Fibroblast of skin of left biceps (primary cell): ENCODE data around the gene MCRIP1.

Experiments used
- DNase-seq, 2 experiments: peaks; one replicate each; pipeline ENCODE4 v3.0.0-alpha.2; 2013; ENCODE audit warnings: low read depth in 2 of 2

MCRIP1 gene

DNA sequence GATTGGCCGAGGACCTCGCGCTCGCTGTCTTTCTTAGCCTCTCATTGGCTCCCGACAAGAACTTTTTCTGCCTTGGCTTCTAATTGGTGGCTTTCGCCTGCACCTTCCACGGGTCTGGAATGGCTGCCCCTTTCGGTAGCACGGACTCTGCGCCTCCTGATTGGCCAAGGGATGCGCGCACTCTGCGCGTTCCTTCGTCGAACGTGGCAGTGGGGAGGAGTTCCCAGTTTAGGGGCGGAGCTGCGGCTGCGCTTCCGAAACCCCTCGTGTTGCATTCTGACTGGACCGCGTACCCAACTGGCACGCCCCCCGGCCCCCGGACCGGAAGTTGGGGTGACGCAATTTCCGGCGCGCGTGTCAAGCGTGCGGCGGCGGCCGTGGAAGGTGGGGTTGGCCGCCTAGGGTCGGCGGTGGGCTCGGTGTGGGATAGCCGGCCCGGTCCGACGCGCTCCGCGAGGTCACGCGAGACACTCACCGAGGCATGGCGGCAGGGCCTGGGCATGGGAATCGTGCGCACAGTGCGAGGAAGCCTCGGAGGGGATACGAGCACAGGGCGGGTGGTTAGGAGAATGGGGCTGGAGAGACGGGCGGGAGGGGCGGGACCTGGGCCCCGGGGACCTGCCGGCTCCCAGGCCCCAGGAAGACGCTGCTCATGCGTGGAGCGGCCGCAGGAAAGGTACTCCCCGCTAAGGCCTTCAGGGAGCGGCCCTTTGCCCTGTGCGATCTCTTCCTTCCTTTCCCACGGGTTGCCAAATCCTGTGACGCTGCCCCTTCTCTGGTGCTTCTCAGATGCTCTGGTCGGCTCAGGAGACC lies 27.9 kb upstream of the MCRIP1 start:
- DNase-seq = peak; percentile 100

DNA sequence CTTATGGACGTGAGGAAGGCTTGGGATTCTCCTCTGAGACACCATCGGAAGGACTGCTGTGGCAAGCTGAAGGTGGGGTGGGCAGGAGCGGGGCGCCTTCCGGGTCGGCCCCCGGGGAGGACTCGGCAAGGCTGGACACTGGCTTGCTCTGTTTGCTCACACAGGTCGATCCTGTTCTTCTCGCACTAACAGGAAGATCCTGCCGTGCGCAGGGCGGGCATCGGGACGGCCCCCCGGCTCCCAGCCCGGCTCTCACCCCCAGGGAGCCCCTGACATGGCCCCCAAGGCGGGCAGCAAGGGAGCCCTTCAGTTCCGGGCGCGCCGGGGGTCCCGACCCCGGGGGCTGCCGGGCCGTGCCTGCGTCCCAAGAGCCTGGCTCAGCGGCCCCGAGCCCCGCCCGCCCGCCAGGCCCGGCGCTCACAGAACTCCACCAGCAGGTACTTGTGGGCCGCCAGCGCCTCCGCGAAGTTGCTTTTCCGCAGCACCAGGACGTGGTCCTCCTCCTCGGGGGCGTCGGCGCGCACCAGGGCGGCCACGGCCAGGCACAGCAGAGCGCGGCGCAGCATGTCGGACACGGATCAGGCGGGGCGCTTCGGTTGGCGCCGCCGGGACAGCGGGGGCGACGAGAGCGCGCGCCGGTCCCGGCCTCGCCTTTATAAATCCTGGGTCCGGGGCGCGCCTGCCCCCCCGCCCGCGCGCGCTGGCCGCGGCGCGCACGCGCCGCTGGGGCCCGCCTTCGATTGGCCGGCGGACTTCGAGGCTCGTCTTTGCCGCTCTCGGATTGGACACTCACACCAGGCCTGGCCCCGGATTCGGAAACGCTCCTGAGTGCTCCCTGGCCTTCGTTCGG lies 27.0 kb upstream of the MCRIP1 start, which contains the start of gene P4HB:
Gene P4HB, minus strand, starts transcription at position 630 of the 850 bp plus-strand sequence. Its CDS starts 64 bp downstream, at position 566.
- no peak for DNase-seq

DNA sequence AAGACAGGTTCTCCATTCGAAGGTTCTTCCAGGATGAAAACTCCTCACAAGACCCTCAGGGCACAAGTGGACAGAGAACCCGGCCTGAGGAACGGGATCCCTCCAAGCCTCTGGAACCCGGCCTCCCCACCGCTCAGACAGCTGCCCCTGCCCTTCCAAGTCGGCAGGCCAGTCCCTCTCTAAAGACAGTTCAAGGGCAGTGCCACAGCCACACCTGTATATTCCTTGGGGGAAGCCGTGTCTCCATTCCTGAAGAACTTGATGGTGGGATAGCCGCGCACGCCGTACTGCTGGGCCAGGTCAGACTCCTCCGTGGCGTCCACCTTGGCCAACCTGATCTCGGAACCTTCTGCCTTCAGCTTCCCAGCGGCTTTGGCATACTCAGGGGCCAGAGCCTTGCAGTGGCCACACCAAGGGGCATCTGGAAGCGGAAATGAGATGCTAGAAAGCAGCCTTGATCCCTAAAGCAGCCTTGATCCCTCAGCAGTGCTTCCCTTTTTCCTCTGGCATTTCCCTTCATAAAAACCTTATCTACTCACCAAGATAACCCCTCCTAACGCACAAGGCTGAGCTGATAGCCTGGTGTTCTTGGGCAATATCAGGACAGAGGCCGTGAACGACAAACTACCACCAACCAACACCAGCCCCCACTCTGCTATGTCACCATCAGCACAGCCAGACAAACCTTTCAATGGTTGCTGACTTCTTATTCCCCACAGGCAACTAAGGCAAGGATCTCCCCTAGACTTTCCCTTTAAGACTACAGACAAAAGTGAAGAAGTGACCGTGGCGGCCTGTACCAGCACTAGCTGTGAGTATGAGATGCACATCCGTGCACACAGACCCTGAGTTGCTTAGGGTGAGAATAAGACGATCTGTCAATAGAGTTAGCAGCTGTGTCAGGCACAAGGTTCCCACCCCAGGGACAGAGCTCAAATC lies 26.1 kb upstream of the MCRIP1 start:
- DNase-seq = no peak

DNA sequence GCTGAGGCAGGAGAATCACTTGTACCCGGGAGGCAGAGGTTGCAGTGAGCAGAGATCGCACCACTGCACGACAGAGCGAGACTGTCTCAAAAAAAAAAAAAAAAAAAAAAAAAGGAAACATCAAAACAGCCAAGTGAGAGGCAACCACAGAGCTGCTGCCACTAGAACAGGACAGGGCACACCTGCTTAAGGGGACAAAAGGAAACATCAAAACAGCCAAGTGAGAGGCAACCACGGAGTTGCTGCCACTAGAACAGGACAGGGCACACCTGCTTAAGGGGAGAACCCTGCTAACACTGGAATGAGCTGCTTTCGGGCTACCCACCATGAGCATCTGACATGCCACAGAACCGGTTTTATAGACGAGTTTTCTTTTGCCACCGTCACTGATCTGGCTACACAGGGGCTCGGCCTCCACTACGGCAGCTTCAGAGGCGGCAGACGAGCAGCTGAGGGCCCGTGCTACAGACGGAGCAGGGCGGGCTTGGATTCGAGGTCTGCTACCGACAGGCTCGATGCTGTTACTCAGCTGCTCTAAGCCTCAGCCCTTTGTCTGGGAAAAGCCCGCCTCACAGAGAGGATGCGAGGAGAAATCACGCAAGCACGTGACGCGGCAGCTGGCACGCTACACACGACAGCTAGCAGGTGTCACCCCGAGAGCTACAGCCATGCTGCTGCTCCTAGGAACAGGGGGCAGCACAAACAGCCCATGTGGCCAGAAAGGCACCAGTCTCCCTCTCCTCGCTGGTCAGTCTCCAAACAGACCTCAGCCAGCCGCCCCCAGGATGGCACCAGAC lies 25.3 kb upstream of the MCRIP1 start:
- no peak for DNase-seq

DNA sequence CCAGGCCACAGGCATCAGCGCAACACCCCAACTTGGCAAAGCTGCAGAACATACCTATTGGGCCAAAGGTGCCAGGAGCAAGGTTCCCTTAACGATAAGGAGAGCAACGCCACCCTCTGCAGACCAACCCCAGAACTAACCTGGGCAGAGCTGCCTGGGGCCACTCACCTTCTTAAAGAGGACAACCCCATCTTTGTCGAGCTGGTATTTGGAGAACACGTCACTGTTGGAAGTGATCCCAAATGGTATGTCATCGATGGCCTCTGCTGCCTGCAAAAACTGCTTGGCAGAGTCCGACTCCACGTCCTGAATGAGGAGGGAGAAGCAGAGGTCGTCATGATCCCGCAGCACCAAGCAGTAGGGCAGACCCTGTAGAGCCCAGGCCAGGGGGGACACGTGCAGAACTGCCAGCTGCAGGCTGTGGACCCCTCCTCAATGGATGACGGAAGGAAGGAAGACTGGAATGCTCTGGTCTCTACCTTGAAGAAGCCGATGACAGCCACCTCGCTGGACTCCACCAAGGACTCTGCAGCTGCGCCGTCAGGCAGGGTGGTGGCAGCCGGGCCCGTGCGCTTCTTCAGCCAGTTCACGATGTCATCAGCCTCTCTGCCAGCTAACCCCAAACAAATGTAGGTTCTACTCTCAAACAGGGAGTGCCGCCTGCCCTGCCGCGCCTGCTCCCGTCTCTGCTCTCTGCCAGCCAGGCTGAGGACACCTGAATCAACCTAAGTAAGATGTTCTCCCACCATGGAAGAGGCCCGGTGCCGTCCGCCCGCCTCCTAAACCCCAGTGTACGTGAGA lies 22.1 kb upstream of the MCRIP1 start:
- no peak for DNase-seq

DNA sequence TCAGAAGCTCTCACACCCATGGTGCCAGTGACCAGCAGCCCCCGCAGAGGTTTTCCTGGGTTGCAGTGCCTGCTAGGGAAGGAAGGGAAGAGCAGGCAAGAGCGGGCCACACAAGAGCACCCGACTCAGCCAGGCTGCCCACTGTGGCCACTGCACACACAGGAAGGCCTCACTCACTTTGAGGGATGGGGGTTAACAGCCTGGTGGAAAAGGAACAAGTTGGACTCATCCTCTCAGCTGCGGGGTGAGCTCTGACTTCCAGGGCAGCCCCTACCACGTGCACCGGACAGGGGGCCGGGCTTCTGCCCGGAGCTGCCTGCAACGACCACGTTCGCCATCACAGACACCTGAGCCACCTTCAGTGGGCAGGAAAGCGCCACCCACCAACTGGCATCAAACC lies 19.1 kb upstream of the MCRIP1 start:
- no peak for DNase-seq

DNA sequence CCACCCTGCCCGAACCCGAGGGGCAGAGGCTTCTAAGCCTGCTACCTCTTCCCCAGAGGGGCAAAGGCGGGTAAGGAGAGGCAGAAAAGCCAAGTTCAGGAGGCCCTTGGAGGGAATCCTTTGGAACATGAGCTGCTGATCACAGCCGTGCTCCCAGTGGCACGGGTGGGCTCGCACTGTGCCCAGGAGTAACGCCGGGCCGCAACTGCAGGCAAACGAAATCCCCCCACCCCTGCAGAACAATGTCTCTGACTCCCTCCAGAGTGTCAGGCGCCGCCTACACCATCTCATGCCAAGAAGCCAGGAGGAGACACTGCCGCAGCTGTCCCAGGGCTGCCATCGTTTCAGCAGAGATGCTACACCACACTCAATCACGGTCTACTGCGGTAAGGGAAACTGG lies 18.3 kb upstream of the MCRIP1 start:
- DNase-seq = no peak

DNA sequence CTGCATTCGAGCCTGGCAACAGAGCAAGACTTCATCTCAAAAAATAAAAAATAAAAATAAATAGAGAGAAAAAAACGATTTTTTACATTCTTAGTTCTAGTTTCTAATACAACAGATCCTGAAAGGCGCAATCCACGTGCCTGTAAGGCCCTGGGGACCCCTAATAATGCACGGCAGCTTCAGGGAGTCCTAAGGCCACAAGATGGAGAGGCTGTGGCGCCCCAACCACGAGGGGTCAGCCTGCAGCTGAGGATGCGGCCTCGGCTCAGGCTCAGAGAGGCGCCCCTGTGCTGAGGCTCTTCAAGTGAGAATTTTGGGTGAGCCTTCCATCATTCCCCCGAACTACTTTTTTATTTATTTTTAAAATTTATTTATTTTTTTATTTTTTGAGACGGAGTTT lies 16.4 kb upstream of the MCRIP1 start:
- no peak for DNase-seq

DNA sequence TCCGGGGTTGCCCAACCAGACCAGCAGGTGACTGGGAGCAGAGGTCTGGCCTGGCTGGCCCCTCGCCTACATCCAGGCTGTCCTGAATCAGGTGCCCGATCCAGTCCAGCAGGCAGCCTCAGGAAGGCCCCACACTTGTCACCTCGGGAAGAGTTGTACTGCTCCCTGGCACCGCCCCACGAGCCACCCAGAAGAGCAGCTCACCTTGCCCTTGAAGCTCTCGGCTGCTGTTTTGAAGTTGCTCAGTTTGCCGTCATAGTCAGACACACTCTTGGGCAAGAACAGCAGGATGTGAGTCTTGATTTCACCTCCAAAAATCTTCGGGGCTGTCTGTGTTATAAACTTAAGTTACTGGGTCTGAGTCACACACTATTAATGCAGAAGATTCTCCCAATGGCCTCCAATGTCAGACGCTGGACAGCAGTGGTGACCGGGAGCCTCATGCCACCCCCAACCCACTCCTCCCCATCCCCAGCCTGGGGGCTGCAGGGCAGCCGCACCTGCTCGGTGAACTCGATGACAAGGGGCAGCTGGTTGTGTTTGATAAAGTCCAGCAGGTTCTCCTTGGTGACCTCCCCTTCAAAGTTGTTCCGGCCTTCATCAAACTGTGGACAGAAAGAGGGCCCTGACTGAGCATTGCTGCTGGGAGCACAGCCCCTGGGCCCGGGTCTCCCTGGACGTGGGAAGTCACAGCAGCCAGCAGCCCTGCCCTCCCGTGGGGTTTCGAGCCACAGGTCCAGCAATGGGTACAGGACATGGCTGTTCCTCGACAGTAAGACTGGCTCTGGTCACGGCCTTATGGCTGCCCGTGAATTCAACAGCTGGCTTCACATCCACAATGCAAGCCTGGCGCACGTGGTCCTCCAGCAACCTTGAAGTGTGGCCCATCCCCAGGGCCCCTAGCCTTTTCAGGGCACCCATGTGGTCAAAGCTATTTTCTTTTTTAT lies 13.9 kb upstream of the MCRIP1 start:
- DNase-seq = no peak

DNA sequence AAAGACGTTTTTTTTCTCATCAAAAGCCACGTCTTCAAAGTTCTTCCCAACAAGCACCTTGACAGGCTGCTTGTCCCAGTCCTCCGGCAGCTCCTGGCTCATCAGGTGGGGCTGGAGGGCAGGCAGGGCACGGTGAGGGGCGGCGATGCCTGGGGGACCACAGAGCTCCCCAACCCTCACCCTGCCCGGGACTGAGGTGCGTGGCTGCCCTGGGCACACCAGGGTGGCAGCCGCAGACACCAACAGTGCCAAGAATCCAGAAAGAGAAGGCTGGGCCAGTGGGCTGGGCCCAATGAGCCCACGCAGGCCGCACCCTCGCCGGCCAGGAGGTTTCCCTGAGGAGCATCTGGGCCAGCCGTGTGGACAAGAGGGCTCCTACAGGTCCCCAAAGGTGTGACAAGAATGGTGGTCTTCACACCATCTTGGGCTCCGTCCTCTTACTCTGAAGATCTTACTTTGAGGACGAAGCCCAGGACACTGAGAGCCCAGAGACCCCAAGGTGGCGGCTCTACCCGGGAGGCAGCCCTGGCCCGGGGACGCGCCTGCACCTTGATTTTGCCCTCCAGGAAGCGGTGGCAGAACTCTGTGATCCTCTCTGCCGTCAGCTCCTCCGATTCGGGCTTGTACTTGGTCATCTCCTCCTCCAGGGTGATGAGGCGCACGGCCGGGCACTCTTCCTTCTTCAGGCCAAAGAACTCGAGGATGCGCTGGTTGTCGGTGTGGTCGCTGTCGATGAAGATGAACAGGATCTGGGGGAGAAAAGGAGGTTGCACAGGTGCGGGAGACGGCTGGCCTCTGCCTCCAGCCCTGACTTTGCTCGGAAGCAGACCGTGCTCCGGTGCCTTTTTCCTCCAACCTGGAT lies 13.0 kb upstream of the MCRIP1 start:
- no peak for DNase-seq

DNA sequence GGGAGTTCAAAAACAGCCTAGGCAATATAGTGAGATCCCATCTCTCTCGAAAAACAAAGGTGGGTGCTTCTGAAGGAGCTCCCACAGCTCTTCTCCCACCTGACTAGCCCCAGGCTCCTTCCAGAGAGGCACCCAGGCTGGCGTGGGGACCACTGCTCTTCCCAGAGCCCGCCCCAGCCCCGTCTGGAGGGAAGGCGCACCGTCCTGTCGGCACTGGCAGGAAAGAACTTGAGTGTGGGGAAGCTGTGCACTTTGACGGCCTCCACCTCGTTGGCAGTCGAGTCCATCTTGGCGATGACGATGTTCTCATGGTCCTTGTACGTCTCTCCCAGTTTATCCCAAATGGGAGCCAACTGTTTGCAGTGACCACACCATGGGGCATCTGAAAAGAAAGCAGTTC lies 12.3 kb upstream of the MCRIP1 start:
- DNase-seq = no peak

DNA sequence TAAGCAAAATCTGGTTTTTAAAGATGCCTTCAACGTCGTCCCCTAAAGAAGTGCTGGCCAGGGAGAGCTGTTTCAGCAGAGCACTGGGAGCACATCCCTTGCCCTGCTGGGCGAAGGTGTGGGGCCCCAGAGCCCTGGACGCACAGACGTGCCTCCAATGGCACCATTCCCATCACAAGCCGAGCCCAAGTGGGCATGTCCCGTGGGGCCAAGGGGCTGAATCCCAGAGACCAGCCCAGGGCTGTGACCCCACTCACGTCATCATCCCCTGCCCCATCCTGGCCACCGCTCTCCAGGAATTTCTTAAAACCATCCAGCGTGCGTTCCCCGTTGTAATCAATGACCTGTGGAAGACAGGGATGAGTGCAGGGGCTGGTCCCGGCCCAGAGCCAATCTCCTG lies 11.8 kb upstream of the MCRIP1 start:
- no peak for DNase-seq

DNA sequence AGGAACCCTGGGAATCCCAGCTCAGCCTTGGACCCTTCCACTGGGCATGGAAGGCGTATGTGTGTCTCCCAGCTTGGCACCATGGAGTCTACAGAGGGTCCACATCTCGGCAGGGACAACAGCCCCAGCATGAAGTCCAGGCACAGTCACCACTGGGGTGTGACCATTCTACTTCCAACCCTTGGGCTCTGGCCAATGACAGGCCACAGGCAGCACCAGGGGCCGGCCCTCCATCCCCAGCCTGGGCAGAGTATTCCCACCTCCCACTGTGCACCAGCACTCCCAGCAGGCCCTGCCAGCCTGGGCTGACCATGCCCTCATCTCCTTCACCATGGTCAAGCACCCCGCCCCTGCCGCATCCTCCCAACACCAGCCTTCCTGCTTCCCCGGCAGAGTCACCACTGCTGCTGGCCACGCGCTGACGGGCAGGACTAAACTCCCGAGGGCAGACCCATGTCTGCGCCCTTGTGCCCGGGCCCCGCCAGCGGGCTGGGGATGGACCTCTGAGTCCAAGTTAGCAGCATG lies 11.3 kb upstream of the MCRIP1 start:
- DNase-seq = no peak

DNA sequence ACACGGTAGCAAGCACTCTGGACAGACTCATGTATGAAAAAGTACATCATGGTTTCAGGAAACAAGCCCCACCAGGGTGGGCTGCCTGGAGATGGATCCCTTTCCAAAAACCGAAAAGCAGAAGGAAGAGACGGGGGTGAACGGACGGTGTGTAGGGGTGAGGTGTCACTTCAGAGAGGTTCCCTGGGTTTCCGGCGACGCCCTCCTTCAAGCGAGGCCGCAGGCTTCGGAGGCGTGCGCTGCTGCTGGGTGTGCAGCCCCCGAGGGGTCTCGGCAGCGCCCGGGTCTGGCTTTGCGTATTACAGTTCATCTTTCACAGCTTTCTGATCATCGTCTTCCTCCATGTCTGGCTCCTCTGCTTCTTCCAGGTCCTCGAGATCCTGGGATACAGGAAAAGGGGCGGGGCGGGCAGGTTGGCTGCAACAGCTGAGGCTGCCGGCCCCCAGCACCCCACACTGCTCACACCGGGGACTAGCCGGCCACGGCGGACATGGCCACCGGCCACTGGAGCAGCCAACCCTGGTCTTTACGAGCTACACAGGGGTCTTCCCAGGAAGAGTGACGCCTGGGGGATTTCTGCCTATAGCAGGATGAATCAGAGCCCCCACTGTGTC lies 10.7 kb upstream of the MCRIP1 start:
- DNase-seq = no peak

DNA sequence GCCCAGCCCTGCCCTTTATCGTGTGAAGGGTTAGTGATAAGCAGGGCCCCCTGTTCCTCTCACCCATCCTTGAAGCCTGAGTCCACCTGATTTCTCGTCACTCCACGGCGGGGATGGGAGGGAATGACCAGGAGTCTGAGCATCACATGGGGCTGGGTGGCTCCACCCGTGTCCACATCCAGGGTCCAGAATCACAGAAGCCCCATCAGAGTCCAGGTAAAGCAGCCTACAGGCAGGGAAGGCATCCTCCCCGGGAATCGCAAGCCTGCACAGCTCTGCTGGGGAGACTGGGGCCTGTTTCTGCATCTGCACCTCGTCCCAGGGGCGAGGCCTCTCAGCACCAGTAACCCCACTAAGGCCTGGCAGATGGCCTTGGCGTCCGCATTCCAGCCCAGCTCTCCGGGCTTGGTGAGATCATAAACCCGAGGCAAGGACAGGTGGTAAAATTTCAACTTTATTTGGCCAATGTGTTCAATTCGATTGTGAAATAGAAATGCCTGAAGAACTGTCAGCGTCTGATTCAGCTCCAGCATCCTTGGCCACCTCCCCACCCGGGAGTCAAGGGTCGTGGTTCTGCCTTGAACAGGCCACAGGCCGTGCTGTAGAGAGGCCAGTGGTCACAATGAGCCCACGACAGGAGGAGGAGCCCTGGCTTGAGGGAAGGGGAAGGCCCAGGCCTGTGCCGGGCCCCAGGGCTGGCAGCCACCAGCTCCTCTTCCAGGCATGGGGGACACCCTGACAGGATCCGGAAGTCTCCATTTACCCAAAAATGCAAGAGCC lies 9.8 kb upstream of the MCRIP1 start:
- no peak for DNase-seq

DNA sequence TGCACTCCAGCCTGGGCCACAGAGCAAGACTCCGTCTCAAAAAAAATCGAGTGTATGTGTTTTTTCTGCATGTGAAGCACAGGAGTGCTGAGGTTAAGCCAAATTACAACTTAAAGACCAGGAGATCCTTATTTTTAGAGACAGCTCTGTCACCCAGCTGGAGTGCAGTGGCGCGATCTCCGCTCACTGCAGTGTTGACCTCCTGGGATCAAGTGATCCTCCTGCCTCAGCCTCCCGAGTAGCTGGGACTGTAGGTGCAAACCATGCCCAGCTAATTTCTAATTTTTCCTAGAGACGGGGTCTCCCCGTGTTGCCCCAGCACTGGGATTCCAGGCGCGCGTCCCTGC lies 9.3 kb upstream of the MCRIP1 start:
- no peak for DNase-seq

DNA sequence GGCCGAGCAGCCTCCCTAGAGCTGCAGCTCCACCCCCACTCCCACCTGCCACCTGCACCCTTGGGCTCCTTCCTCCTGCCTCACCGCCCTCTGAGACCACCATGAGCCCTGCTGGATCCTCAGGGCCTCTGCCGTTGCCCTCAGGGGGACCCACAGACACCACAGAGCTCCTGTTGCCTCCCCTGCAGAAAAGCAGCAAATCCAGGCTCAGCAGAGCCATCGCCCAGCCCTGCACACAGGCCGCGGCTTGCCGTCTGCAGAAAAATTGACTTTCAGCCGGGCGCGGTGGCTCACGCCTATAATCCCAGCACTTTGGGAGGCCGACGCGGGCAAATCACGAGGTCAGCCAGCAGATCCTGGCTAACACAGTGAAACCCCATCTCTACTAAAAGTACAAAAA lies 8.8 kb upstream of the MCRIP1 start:
- no peak for DNase-seq
